ENCODE data around the gene FANCC.
"Not testable (repeated sequence)": the region's sequence is repeated elsewhere in the genome, so short reads cannot be mapped to it uniquely, and the experiment has no call there.

The FANCC gene

DNA sequence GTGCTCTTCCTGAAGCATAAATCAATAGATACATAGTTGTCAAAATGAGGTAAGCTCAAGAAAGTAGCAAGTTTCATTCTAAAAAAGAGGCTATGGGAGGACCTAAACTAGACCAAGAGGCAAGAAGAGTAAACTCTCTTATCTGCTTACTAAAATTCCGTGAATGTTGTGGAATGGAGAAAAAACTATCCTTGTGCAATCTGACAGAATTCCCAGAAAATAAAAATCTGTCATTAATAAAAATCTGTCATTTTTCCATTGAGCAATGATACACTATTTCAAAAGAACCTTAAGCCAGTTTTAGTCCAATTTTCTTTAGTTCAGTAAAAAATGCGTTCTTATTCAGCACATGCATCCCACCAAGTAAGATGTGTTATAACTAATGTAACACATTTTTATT, 15.9 kb upstream of the FANCC start:
- Histone ChIP-seq H3K4me1 (no peaks in the 10 kb centered on the region), H4K20me1 (no peaks in the 10 kb centered on the region), H3K27ac (no peak overlapping the region), H3K9ac (no peak overlapping the region), H3K27me3 (no peaks in the 10 kb centered on the region), H3K4me2 (no peak overlapping the region), H3K36me3 (peaks cover 0 to 12% (median 0%) of the 10 kb centered on the region in 11 experiments; a peak in 6 of 22 replicates), H3K4me3 (no peak overlapping the region), H3K9me3 (replicated peaks in 1 of 11) (peaks cover 46 to 68% (median 61%) of the 10 kb centered on the region in 11 experiments)
- TF ChIP-seq Cebpa-rat (IDR thresholded peaks at IDR 0.05), result no peak

DNA sequence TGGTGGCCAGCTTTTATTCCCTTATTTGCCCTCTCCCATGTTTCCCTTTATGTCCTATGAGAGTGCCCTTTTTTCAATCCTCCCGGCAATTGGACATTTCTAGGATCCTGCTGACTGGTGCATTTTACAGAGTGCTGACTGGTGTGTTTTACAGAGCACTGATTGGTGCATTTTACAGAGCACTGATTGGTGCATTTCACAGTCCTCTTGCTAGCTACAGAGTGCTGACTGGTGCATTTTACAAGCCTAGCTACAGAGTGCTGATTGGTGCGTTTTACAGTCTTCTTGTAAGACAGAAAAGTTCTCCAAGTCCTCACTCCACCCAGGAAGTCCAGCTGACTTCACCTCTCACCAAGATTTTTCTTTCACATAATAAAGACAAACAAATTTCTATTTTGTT, 15.4 kb upstream of the FANCC start:
- H4K20me1 ChIP-seq, result no peaks in the 10 kb centered on the region
- H3K4me1 ChIP-seq, result no peaks in the 10 kb centered on the region
- peaks cover 46 to 68% (median 61%) of the 10 kb centered on the region in 11 experiments for H3K9me3 ChIP-seq (replicated peaks in 1 of 11)
- TF ChIP-seq Cebpa-rat (IDR thresholded peaks at IDR 0.05), result no peak
- H3K9ac ChIP-seq, result no peak overlapping the region
- peaks cover 0 to 10% (median 0%) of the 10 kb centered on the region in 11 experiments; a peak in 4 of 22 replicates for H3K36me3 ChIP-seq
- H3K4me2 ChIP-seq, result no peak overlapping the region
- H3K27ac ChIP-seq, result no peak overlapping the region
- no peak overlapping the region for H3K4me3 ChIP-seq
- H3K27me3 ChIP-seq, result no peaks in the 10 kb centered on the region

DNA sequence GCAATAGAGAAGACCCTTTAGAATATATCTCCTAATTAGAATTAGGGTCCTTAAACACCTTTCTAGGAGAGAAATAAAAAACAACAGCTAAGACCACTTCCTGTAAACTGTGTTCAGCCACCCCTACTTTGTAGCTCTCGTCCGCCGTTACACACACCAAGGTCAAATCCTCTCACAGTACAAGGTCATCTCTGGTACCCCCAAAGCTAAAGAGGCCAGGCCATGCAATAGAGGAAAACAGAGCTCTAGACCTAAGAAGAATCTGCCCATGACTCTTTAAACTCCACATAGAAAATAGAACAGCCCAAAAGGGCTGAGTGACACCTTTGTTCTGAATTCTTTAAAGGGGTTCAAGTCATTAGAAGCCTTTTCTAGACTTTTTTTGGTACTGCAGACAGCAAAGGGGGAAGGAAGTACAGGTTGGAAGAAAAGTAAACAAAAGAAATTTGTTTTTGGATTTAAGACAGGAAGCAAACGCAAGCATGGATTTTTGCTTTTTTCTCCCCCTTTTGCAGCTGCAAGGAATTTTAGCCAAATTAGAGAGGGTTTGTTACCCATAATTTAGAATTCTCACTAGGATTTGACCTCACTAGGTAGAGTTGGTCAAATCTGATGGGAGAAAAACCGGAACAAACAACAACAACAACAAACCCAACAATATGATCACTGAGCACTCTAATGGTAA, 13.4 kb upstream of the FANCC start:
- Histone ChIP-seq H3K4me3 (no peak overlapping the region), H4K20me1 (no peaks in the 10 kb centered on the region), H3K36me3 (no peaks in the 10 kb centered on the region), H3K9me3 (replicated peaks in 1 of 11) (peaks cover 47 to 68% (median 61%) of the 10 kb centered on the region in 11 experiments), H3K4me1 (no peaks in the 10 kb centered on the region), H3K9ac (no peak overlapping the region), H3K27me3 (no peaks in the 10 kb centered on the region), H3K27ac (no peak overlapping the region), H3K4me2 (no peak overlapping the region)
- no peak for TF ChIP-seq Cebpa-rat (IDR thresholded peaks at IDR 0.05)

DNA sequence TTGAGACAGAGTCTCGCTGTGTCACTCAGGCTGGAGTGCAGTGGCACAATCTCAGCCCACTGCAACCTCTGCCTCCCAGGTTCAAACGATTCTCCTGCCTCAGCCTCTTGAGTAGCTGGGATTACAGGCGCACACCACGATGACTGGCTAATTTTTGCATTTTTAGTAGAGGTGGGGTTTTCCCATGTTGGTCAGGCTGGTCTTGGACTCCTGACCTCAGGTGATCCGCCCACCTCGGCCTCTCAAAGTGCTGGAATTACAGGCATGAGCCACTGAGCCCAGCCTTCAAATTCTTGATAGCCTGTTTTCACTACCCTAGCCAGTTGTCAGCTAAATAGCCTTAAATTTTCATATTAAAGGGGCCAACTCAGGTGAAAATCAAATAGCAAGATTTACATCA, 11.6 kb upstream of the FANCC start:
- H3K9ac ChIP-seq, H3K4me3 ChIP-seq, H3K4me1 ChIP-seq, H4K20me1 ChIP-seq, H3K27ac ChIP-seq, H3K36me3 ChIP-seq, H3K27me3 ChIP-seq, H3K4me2 ChIP-seq: not testable (repeated sequence)
- H3K9me3 ChIP-seq (replicated peaks in 1 of 11), result peaks cover 65 to 86% (median 79%) of the 10 kb centered on the region in 11 experiments

DNA sequence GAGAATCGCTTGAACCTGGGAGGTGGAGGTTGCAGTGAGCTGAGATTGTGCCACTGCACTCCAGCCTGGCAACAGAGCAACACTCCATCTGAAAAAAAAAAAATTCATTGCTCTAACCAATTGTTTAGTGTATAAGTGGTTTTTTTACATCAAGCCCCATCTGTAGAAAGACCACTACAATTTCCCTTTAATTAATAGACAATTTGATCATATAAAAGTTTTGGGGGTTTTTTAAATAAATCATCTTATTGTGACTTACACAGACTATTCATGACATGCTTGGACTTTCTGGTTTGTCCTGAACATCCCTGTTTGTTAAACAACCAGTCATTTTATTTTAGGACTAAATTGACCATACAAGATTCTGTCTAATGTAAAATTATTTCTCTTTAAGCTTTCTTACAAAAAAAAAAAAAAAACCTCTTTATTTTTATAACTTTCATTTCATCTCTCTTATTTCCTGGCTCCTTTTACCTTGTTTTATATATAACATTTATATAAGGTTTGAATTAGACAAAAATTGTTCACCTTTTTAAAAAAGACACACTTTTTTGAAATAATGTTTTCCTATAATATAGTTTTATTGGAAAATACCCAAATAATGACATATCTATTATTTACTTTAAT, 9.8 kb upstream of the FANCC start:
- Histone ChIP-seq H3K27me3 (no peaks in the 10 kb centered on the region), H3K36me3 (no peaks in the 10 kb centered on the region), H3K9ac (no peak overlapping the region), H3K4me3 (peak overlapping the region in 1 of 10 experiments; percentile 40; a peak in 1 of 20 replicates), H4K20me1 (no peaks in the 10 kb centered on the region), H3K27ac (no peak overlapping the region), H3K4me2 (no peak overlapping the region), H3K4me1 (no peaks in the 10 kb centered on the region), H3K9me3 (replicated peaks in 1 of 11) (peaks cover 71 to 91% (median 85%) of the 10 kb centered on the region in 11 experiments)
- TF ChIP-seq Cebpa-rat (IDR thresholded peaks at IDR 0.05), result no peak

DNA sequence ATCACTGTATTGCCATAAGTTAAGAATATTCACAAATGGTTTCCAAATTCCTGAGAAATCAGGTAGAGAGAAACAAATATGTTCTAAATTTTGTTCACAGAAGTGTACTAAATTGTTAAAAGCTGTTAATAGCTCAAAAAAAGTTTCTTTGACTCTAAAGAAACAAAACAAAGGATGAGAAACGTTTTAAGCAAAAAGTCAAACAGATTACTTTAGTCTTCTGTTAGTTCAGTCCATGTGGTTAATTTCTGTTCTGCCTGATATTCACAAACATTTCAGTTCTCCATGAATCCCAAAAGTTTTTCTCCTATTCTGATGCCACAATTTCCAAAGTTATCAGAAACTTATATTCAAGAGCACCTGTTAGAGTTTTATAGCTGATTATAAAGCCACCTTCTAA, 7.7 kb upstream of the FANCC start:
- TF ChIP-seq Cebpa-rat (IDR thresholded peaks at IDR 0.05), result no peak
- Histone ChIP-seq H3K9ac (no peak overlapping the region), H3K27ac (no peak overlapping the region), H3K9me3 (replicated peaks in 1 of 11) (peaks cover 66 to 75% (median 72%) of the 10 kb centered on the region in 11 experiments), H3K27me3 (no peaks in the 10 kb centered on the region), H3K4me1 (no peaks in the 10 kb centered on the region), H3K4me2 (no peak overlapping the region), H3K4me3 (no peak overlapping the region), H4K20me1 (no peaks in the 10 kb centered on the region), H3K36me3 (no peaks in the 10 kb centered on the region)

DNA sequence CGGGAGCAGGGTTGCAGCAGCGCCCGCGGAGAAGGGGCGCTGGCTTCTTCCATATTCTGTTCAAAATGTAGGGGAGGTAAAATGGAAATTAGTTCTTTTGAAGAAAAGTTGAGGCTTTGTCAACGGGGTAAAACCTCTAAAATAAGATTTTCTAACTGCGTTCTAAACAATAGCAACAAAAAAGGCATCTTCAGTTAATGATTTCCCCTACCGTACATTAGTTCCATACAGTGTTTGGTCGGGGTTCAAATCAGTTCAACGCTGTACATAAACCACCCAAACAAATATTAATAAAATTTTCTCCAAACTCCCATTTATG, 343 bp upstream of the FANCC start:
- Histone ChIP-seq H3K9ac (peak overlapping the region; percentile 79 to 99 (median 95)), H3K4me3 (peak overlapping the region; percentile 71 to 88 (median 76)), H4K20me1 (no peaks in the 10 kb centered on the region), H3K27me3 (peaks cover 0 to 6% (median 0%) of the 10 kb centered on the region in 11 experiments; a peak in 6 of 22 replicates), H3K36me3 (no peaks in the 10 kb centered on the region), H3K4me1 (peaks cover 6 to 30% (median 24%) of the 10 kb centered on the region in 10 experiments; a peak in 18 of 20 replicates), H3K4me2 (peak overlapping the region; percentile 63 to 74 (median 73); a peak in 21 of 22 replicates), H3K9me3 (replicated peaks in 1 of 11) (peaks cover 0 to 9% (median under 1%) of the 10 kb centered on the region in 11 experiments; a peak in 11 of 22 replicates), H3K27ac (peak overlapping the region; percentile 60 to 99 (median 95))
- no peak for TF ChIP-seq Cebpa-rat (IDR thresholded peaks at IDR 0.05)

DNA sequence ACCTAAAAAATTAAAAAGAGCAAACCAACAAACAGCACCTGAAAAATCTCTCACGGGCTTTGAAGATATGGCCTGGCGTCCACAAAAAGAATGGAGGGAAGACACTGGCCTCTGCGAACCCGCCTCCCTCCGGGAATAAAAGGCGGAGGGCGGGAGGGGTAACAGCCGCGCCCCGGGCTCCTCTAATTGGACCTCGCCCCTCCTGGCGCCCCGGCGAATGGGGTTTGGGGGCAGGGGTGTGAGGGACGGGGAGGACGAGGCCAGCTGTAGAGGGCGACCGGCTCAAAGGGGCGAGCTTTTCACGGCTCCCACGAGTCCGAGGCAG, 753 bp downstream of the FANCC start:
- Histone ChIP-seq H3K27me3 (peaks cover 0 to 10% (median 0%) of the 10 kb centered on the region in 11 experiments; a peak in 6 of 22 replicates), H3K4me3 (peak overlapping the region; percentile 71 to 88 (median 76)), H3K9me3 (replicated peaks in 1 of 11) (peaks cover 0 to 10% (median 0%) of the 10 kb centered on the region in 11 experiments; a peak in 3 of 22 replicates), H3K4me2 (peak overlapping the region; percentile 65 to 87 (median 78)), H3K4me1 (peaks cover 6 to 32% (median 24%) of the 10 kb centered on the region in 10 experiments; a peak in 18 of 20 replicates), H3K36me3 (no peaks in the 10 kb centered on the region), H3K27ac (peak overlapping the region in 9 of 11 experiments; percentile 89 to 99 (median 97); a peak in 18 of 22 replicates), H4K20me1 (no peaks in the 10 kb centered on the region), H3K9ac (peak overlapping the region; percentile 79 to 99 (median 95))
- TF ChIP-seq Cebpa-rat (IDR thresholded peaks at IDR 0.05), result no peak

DNA sequence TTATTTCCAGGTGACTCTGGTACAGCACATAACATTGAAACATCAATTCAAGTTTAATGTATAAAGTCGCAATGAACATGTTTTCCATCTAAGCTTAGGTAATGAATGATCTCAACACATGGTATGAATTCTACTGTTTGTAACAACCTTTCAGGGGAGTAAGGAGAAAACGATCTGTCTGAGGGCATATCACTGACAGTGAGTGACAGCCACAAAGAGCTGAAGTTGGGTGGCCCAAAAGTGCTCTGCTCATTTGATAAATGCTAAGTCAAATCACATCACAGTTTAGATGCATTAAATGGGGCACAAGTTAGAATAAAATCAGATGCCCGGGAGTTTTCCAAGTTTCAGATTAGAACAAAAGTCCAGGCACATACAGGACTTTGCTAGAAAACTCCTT, 1.2 kb downstream of the FANCC start:
- Histone ChIP-seq H3K36me3 (no peaks in the 10 kb centered on the region), H3K4me1 (peaks cover 6 to 32% (median 24%) of the 10 kb centered on the region in 10 experiments; a peak in 18 of 20 replicates), H3K4me3 (peak overlapping the region; percentile 71 to 88 (median 76)), H3K4me2 (peak overlapping the region; percentile 65 to 87 (median 78)), H3K27ac (peak overlapping the region in 9 of 11 experiments; percentile 89 to 99 (median 97); a peak in 18 of 22 replicates), H3K9me3 (replicated peaks in 1 of 11) (peaks cover 0 to 6% (median 0%) of the 10 kb centered on the region in 11 experiments; a peak in 3 of 22 replicates), H3K9ac (peak overlapping the region; percentile 79 to 99 (median 95); a peak in 21 of 22 replicates), H4K20me1 (no peaks in the 10 kb centered on the region), H3K27me3 (peaks cover 0 to 10% (median 0%) of the 10 kb centered on the region in 11 experiments; a peak in 6 of 22 replicates)
- no peak for TF ChIP-seq Cebpa-rat (IDR thresholded peaks at IDR 0.05)

Data from BLaER1 treated with 17β-estradiol and CSF1 and Interleukin-3, amounts not matched to agents 10 nM and 100 nM (cell line).